HG03558 (cell line): Measurements from ENCODE around the gene SEC63.

ENCODE experiments used
- ATAC-seq: cut with Tn5 transposase; IDR thresholded peaks from one replicate; pipeline ENCODE4 v1.9.1; 2021; ENCODE audit warnings: moderate number of reproducible peaks; ENCODE audit not compliant: unreplicated experiment; ENCODE audit errors: extremely low read depth

Gene SEC63

DNA sequence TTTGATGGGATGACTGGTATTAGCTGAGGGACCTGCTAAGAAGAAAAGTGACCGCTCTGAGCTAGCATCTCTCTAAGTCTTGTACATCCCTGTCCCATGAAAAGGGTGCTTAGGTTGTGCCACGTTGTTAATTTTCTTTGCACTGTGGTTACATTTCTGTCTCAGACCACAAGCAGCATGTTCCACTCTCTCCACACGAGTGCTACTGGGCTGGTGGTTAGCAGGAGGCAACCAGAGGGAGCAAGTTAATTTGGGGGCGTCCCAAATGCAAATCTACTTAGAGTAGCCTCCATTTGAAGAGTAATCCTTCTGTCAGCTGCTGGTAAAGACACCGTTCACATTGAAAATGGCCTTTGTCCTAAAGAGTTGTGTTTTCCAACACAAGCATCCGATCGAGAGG lies 130.5 kb downstream of the SEC63 start:
- no peak for ATAC-seq

DNA sequence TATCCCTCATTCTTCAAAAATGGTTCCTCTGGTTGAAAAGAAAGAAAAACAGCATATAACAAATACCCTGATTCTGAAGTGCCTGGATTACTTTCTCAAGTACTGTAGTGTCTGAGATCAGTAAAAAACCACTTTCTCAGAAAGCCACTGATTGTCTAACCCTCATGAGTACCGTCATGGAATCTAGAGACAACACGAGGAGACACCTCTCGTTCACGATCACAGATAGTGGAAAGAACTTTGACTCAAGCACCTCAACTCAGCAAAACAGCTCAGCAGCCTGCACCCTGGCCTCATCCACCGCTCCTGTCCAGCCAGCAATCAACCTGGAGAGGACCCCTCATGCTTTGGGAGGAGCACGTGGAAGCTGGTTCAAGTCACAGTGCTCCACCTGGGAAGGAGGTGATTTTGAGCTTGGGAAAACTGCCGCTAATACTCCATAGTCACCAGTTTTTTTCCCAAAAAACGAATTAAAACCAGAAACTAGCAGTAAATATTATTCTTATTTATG lies 134.9 kb downstream of the SEC63 start:
- ATAC-seq: no peak

DNA sequence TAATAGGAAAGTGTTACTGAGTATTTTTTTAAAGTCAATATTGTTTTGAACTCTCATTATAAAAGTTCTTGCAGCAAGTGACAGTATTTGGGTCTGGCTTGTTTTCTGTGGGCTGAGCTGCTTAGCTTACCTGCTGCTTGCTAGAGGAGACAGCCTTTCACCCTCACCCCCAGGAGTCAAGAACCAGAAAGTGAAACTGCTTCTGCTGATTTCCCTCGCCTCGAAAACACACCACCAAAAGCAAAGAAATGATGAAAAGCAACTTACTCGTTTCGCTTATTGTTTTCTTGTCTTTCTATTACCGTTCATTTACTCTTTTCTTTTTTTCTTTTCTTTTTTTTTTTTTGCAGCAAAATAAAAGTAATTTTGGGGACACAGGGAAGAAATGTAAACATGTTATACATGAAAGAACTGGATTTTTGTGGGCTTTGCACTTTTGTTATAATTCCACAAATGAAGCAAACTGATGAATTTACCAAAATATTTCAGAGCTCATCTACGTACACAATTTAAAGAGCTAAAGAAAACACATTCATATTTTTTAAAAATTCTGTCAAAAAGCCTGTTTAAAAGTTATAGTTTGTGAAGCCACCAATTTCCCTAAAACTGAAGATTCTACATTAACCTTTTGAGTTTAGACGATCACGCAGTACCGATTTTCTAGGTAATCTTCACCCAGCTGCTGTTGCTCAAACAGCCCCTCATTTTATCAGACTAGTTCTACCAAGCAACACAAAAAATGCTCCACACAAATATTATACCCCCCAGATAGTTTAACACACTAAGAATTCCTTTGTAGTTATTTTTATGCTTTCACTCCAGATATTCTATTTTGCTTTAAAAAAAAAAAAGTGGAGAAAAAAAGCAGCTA lies 135.6 kb downstream of the SEC63 start:
- ATAC-seq: no peak

DNA sequence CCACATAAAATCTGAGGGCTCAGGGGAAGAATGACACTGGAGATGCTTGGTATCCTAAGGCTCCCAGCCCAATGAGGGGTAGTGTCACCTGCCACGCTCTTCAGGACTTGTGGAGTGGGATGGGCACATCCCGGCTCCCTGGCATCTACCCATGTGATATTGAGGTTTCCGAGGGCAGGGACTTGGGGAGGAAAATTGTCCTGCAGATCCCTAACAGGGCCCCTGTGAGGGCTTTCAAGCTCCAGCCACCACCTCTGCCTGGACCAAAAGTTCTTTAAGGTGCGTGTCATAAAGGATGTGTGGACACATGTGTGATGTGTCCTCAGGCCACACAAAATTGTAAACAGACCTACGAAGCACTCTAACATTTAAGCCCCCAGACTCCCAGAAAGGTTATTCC lies 136.4 kb downstream of the SEC63 start:
- ATAC-seq: no peak

DNA sequence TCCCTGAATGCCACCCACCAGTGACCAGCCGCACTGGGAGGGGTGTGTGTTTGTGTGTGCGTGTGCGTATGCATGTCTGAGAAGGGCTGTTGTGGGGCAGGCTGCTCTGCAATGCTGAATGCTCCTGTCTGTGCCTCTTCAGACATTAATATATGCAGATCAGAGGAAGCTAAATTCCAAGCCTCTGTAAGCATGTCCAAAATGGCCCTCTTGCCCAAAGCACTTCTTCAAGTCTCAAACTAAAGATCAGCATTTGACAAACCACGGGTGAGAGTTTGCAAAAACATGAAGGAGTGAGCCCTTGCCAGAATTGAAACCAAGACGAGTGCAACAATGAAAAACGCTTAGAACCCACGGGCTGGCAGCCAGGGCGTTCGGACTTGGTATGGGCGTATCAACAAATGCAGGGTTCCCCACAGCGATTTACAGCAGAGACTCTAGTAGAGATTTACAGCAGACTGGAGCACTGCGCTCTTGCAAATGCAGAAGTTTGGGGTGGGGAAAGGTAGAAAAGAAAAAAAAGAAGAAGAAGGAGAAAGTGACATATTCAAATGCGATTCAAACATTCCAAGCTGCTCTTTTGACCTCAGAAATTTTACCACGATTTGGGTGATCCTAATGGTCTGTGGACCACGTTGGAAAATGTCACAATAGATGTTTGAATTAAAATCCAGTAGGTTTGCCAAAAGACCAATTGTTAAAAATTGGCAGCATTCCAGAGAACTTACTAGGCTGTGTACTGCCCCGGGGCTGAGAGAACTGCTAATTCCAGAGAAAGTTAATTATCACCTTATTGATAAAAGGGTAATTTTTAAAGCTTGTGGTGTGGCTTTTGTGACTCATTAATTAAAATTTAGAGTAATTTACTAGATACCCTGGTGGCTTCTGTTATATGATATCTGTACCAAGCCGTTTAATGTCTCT lies 137.4 kb downstream of the SEC63 start:
- no peak for ATAC-seq

DNA sequence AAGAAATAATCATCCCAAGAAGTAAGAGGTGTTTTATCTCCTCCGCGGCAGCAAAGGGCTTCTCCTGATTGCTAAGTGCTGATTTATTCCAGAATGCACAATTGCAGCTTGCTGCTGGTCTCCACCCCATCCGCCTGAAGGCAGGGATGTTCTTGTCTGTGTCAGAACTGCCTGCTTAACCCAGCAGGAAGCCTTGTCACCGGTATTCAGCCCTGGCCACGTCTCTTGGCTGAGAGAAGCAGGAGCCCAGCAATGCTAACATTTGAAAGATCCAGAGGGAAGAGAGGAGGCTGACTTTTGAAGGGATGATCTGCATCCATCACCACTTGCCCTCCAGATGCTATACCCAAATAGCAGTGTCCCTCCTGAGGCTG lies 138.1 kb downstream of the SEC63 start:
- ATAC-seq: no peak

DNA sequence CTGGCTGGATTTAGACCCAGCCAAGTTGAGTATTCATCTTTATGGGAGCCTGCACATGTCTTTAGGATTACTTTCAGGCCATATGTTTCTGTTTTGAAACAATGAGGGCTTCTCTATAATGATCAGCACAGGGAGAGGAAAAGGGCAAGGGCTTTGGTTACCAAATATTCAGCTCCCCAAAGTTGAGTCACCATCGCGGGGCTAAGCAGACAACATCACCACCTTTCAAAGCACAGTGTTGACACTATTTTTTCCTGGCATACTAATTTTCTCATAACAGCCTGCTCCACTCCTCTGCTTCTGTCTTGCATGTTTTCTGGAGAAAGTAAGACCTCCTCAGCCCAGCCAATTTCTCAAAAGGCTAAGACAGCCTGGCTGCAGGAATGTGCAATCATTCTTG lies 138.8 kb downstream of the SEC63 start:
- no peak for ATAC-seq

DNA sequence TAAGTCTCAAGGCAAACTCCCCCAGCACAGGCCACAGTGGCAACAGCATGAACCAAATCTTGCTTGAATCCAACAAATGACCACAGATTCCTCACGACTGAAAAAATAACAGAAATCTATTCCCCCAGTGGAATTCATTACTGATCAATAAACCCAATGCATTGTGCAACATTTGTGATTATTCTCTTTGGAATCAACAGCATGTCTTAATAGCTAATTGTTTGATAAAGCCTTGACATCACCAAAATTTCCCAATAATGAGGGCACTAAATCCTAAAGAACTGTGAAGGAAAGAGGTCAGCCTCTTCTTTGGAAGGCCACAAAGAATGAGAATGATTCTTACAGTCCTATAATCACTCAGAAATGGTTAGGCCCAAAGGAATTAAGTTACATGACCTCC lies 139.7 kb downstream of the SEC63 start:
- ATAC-seq: no peak

DNA sequence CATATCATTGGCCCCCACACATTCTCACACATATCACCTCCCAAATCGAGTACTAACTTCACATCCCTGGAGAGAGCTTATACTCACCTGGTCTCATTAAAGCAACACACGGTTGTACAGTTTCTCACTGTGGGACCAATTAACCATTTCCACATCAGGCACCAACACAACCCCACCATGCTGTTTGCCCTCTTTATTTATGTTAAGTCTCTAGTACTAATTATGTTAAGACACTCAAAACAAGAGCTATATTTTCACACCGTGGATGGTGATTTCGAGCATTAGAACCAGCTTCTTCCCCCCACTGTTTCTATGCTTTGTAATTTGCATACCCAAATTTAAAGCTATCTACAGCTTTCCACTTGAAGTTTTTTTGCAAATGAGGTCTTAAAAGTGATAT lies 140.2 kb downstream of the SEC63 start:
- ATAC-seq: no peak
